Right atrium auricular region (tissue), 2 donors: ENCODE measurements around the gene SIRPA. TPM values are rescaled to one million over a fixed set of nuclear protein-coding genes. Genes with fewer than 3 reads are reported as not detected.

ENCODE experiments used
- DNase-seq: peaks from one replicate; pipeline ENCODE4 v3.0.0-alpha.2; 2019; ENCODE audit warnings: low spot score
- H3K27ac ChIP-seq, 2 donors: fragments of 200-600 bp; sonication (generic); 1 replicate in 1 of 2; 2 replicates in 1 of 2; pipeline ENCODE4 v1.5.1; 2016 to 2019
- H3K27me3 ChIP-seq, 2 donors: fragments of 200-600 bp; sonication (generic); one replicate each; pipeline versions ENCODE4 v1.5.1 to v1.6.0; 2017 to 2019
- H3K36me3 ChIP-seq: fragments of 200-600 bp; sonication (generic); one replicate; pipeline ENCODE4 v1.5.1; 2016
- H3K4me1 ChIP-seq, 2 donors: fragments of 200-600 bp; sonication (generic); one replicate each; pipeline versions ENCODE4 v1.5.1 to v1.6.0; 2017 to 2019
- H3K4me3 ChIP-seq, 2 donors: fragments of 200-600 bp; sonication (generic); 1 replicate in 1 of 2; 2 replicates in 1 of 2; pipeline ENCODE4 v1.5.1; 2017 to 2019; ENCODE audit warnings: mild to moderate bottlenecking in 1 of 2, moderate library complexity in 1 of 2
- H3K9me3 ChIP-seq, 2 donors: fragments of 200-600 bp; sonication (generic); one replicate each; pipeline ENCODE4 v1.5.1; 2019
- CTCF ChIP-seq, 2 donors: fragments of 200-600 bp; sonication (generic); IDR thresholded peaks; one replicate each; pipeline ENCODE4 v1.5.1; 2019; ENCODE audit warnings: antibody characterized with exemption in 2 of 2
- total RNA-seq, 2 donors: library from RNA; depleted of rRNA; stranded (reverse); fragments of >200 nt; gene quantifications; one replicate each; pipeline ENCODE4 v1.1.0, GENCODE V29; 2016

Gene SIRPA
- total RNA-seq, 2 donors from 2014 or later: 32.4 to 58.5 TPM

- TF ChIP-seq CTCF (IDR thresholded peaks at IDR 0.05): no peak
- H3K4me3 ChIP-seq: no peak overlapping the region
- H3K27me3 ChIP-seq: no peaks in the 10 kb centered on the region
- no peaks in the 10 kb centered on the region for H3K36me3 ChIP-seq
- DNase-seq: no peak
- no peaks in the 10 kb centered on the region for H3K9me3 ChIP-seq
- no peak overlapping the region for H3K27ac ChIP-seq
- H3K4me1 ChIP-seq: peaks cover 0 to 28% of the 10 kb centered on the region in 2 donors
These were observed 4.5 kb upstream of the SIRPA start for GRCh38 chr20:1890469-1891262.

DNA sequence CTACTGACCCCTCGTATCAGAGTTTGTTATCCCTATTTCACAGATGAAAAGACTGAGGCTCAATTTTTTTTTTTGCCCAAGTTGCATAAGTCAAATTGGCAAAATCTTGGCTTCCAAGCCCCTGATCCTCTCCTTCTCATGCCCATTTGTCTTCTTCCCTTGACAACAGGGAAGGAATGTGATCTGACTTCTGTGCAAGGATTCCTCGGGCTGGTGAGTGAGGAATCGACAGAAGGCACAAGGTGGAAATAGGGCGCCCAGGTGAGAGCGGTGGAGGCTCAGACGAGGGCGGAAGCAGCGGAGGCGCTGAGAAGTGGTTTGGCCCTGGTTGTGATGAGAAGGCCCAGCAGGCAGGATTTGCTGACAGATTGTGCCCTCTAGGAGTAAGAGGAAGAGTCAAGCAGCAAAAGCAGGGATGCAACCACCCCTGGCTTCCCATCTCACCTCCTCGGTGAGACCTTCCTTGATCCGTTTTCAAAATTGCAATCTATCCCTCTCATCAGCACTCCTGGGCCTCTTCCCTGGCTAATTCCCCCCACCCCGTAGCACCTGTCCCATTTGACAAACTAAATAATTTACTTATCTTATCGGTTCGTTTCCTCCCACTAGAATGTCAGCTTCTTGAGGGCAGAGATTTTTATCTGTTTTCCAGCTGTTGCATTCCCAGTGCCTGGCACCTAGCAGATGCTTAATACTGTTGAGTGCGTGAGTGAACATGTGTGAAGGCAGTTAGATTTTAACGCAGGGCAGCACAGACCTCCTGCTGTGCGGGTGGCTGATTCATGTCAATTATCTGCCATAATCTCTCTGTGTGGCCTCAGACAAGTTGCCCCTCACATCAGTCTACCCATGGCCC, 3.7 kb upstream of the SIRPA start:
- Histone ChIP-seq H3K4me3 (no peak overlapping the region), H3K4me1 (peaks cover 0 to 37% of the 10 kb centered on the region in 2 donors), H3K9me3 (no peaks in the 10 kb centered on the region), H3K36me3 (no peaks in the 10 kb centered on the region), H3K27me3 (no peaks in the 10 kb centered on the region), H3K27ac (peak overlapping the region in 1 of 2 donors; percentile 96)
- no peak for DNase-seq
- TF ChIP-seq CTCF (IDR thresholded peaks at IDR 0.05): no peak

DNA sequence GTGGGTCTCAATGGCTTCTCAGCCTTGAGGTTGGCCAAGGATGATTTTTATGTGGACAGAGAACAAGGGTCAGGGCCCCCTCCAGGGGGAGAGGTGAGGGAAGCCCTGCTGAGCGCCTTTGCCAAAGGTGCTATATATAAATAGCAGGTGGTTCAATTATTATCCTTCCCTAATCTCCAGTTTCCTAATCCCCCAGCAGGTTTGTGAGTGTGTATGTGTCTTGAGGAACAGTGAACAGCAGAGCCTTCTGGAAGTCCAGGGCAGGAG, 3.2 kb upstream of the SIRPA start:
- Histone ChIP-seq H3K9me3 (no peaks in the 10 kb centered on the region), H3K4me3 (no peak overlapping the region), H3K27me3 (no peaks in the 10 kb centered on the region), H3K4me1 (peaks cover 0 to 42% of the 10 kb centered on the region in 2 donors), H3K36me3 (no peaks in the 10 kb centered on the region), H3K27ac (peak overlapping the region in 1 of 2 donors; percentile 96)
- DNase-seq: no peak
- TF ChIP-seq CTCF (IDR thresholded peaks at IDR 0.05): no peak

- Histone ChIP-seq H3K27ac (peak overlapping the region; percentile 94 to 96), H3K9me3 (no peaks in the 10 kb centered on the region), H3K4me3 (peak overlapping the region; percentile 76 to 87), H3K27me3 (no peaks in the 10 kb centered on the region), H3K4me1 (peaks cover 0 to 60% of the 10 kb centered on the region in 2 donors), H3K36me3 (no peaks in the 10 kb centered on the region)
- no peak for TF ChIP-seq CTCF (IDR thresholded peaks at IDR 0.05)
- peak; percentile 81 for DNase-seq
These were observed 1.3 kb upstream of the SIRPA start for GRCh38 chr20:1893721-1894470.

GRCh38 chr20:1894471-1894950, 696 bp upstream of the SIRPA start:
- Histone ChIP-seq H3K27ac (peak overlapping the region; percentile 94 to 96), H3K27me3 (no peaks in the 10 kb centered on the region), H3K4me3 (peak overlapping the region; percentile 76 to 87), H3K9me3 (no peaks in the 10 kb centered on the region), H3K4me1 (peaks cover 0 to 65% of the 10 kb centered on the region in 2 donors), H3K36me3 (no peaks in the 10 kb centered on the region)
- no peak for TF ChIP-seq CTCF (IDR thresholded peaks at IDR 0.05)
- DNase-seq: no peak
